ENCODE measurements around the gene CSH2.
A peak's percentile ranks its signal among the peaks of the same experiment; 100 is the strongest.
"Not testable (repeated sequence)": the region's sequence is repeated elsewhere in the genome, so short reads cannot be mapped to it uniquely, and the experiment has no call there.

Gene CSH2

DNA sequence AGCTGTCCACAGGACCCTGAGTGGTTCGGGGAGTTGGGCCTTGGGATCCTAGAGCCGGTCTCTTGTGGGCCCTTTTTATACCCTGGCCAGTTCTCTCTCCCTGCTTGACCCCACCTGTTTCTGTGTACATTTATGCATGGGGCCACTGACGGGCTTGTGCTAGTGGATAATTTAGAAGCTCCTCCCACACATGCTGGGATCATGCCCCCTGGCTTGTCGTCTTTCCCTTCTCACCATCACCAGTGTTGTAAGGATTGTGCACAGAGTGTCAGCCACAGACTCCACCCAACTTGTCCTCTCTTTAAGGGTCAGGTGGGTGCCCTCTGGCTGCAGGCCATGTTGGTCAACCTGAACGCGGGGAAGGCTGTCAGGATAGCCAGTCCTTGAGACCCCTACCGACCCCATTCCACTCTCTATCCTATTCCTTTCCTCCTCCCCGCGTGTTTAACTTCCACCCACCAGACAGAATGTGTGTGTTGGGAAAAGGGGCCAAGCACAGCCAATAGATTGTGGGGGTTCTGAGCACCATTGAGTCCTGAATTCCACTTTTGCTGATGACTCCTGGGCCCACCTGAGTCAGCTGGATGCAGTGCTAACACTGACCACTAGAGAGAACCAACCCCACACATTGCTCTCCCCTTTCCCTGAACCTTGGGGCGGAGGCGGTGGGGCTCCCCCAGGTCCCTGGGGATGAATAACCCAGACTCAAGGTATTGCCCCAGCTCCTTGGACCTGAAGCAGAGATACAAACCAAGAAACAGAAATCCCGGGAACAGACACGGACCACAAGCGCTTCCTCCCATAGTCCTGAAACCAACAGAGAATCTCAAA is 23.3 kb upstream of the CSH2 start, which contains the start of gene CSH1:
TSS of gene CSH1 (minus strand) at position 51 of the 831 bp plus-strand sequence. CDS start 63 bp downstream, outside the sequence.
- DNase-seq (ENCODE audit: low read depth) = not testable (repeated sequence)

DNA sequence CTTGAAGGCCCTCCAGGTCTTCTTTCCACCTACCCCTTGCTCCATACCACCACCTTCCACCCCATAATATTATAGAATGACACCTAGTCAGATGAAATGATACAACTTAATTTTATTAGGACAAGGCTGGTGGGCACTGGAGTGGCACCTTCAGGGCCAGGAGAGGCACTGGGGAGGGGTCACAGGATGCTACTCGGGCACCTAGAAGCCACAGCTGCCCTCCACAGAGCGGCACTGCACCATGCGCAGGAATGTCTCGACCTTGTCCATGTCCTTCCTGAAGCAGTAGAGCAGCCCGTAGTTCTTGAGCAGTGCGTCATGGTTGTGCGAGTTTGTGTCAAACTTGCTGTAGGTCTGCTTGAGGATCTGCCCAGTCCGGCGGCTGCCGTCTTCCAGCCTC is 21.3 kb upstream of the CSH2 start:
- not testable (repeated sequence) for DNase-seq (ENCODE audit: low read depth)

DNA sequence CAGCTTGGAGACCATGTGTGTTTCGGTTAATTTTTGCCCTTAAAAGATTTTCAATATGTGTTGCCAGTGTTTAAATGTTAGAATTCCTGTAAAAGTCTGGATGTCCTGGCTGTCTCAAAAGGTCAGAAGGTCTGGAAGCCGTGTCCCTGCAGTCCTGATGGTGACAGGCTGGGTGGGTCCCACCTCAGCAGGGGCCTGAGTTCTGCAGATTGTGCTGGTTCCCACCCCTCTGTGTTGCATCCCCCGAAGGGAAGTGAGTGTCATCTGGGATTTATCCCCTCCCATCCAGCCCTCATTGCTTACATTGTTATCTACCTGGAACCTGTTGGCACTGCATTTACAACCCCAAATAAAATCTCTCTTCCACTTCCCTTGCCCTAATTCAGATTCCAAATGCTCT is 20.5 kb upstream of the CSH2 start:
- DNase-seq (ENCODE audit: low read depth) = not testable (repeated sequence)

DNA sequence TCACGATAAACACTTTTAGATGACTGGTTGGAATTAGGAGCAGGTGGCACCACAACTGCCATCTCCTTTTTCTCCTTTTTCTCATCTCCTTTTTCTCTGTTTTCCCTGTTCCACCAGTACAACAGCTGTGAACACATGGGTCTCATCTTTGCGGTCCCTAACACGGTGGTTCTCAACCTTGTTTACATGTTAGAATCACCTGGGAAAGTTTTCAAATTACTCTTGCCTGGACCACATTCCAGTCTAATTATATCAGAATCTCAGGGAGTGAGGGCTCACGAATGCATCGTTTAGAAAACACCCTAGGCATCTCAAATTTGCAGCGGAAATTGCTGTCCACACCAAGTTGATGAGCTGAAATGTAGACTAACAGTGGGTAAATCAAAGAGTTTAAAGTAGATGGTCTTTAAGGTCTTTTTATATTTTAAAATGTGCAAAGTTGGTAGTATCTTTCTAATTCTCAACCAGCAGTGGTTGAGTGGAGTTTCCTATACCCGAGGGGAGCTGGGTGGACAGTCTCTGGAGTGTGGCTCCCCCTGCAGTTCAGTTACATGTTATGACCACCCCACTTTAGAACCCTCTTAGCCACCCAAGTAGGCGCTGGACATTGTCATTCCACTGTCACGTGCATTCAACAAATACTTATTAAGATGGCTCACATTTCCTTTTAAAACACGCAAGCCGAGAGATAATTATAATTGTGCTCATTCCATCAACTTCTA is 19.0 kb upstream of the CSH2 start:
- not testable (repeated sequence) for DNase-seq (ENCODE audit: low read depth)

DNA sequence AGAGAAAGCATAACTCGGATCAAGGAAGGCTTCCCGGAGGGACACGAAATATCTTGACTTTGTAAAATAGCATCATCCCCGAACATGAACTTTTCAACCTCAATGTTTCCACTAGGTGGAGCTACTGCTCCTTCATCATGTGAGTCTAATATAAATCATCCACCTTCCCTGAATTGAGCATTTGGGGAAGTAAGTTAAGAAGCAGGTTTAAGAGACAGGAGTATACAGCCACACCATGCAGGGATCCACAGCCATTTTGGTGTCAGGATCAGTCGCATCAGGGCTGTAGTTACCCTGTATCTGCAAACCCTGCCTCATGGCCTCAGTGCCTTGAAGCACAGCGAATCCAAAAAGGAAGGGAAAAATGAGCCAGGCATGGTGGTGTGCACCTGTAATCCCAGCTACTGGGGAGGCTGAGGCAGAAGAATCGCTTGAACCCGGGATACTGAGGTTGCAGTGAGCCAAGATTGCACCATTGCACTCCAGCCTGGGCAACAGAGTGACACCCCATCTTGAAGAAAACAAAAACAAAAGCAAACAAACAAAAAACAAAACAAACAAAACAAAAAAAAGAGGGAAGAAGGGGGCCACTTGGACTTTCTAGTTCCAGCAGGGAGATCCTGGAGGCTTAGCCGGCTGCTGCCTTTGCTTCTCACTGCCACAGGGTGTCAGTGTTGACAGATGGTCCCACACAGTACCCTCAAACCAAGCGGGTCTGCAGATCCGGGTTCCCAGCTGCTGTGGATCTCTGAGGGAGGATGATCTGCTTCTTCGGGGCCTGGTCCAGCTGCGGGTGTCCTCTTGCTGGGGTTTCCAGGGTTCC is 15.8 kb upstream of the CSH2 start:
- not testable (repeated sequence) for DNase-seq (ENCODE audit: low read depth)

DNA sequence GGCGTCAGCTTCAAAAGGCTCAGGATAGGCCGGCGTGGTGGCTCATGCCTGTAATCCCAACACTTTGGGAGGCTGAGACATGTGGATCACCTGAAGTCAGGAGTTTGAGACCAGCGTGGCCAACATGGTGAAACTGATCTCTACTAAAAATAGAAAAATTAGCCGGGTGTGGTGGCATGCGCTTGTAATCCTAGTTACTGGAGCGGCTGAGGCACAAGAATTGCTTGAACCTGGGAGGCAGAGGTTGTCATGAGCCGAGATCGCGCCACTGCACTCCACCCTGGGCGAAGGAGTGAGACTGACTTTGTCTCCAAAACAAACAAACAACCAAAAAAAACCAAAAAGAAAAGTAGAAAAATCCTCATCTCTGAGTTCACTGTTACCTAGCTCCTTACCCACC is 11.6 kb upstream of the CSH2 start:
- DNase-seq (ENCODE audit: low read depth) = not testable (repeated sequence)

DNA sequence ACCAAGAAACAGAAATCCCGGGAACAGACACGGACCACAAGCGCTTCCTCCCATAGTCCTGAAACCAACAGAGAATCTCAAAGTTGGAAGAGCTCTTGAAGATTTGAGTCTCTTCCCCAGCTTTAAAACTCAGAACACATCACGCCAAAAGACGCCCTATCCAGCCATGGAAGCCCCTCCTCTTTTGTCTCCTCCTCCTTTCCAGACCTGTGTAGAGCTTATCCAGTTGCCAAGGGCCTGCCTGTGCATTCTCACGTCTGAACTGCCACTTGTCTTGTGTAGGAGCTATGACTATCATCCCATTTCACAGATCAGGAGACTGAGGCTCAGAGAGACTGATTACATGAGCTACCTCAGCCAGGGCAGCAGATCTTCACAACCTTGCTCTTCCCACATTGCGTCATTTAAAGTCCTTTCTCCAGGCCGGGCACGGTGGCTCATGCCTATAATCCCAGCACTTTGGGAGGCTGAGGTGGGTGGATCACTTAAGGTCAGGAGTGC is 9.2 kb upstream of the CSH2 start:
- DNase-seq (ENCODE audit: low read depth) = not testable (repeated sequence)

DNA sequence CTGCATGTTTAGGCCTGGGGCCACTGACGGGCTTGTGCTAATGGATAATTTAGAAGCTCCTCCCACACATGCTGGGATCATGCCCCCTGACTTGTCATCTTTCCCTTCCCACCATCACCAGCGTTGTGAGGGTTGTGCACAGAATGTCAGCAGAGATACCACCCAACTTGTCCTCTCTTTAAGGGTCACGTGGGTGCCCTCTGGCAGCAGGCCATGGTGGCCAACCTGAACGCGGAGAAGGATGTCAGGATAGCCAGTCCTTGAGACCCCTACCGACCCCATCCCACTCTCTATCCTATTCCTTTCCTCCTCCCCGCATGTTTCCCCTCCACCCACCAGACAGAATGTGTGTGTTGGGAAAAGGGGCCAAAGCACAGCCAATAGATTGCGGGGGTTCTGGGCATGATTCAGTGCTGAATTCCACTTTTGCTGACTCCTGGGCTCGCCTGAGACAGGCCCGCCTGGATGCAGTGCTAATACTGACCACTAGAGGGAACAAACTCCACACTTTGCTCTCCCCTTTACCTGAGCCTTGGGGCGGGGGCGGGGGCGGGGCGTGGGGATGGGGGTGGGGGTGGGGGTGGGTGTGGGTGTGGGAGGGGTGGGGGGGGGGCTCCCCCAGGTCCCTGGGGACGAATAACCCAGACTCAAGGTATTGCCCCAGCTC is 8.6 kb upstream of the CSH2 start, which contains the start of gene GH2:
TSS of gene GH2 (minus strand) at position 10 of the 667 bp plus-strand sequence. CDS start 143 bp downstream, outside the sequence.
- DNase-seq (ENCODE audit: low read depth) = peak; percentile 37

DNA sequence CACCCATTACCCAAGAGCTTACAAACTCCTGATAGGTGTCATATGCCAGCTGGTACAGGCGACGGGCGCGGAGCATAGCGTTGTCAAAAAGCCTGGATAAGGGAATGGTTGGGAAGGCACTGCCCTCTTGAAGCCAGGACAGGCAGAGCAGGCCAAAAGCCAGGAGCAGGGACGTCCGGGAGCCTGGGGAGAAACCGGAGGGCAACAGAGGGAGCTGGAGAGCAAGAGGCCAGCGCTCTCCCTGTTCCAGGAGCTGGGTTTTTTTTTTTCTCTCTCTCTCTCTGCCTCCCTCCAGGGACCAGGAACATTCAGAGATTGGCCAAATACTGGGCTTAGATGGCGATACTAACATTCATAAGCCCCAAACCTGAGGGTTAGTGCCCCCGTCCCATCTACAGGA is 7.9 kb upstream of the CSH2 start:
- DNase-seq (ENCODE audit: low read depth) = not testable (repeated sequence)

DNA sequence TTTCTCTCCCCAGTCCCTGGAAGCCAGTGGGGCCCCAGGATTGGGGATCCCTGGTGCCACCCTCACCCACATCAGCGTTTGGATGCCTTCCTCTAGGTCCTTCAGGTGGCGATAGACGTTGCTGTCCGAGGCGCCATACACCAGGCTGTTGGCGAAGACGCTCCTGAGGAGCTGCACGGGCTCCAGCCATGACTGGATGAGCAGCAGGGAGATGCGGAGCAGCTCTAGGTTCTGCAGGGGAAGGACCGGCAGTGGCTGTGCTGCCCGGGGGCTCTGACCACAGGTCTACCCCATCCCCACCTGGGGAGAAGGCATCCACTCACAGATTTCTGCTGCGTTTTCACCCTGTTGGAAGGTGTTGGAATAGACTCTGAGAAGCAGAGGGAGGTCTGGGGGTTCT is 7.2 kb upstream of the CSH2 start:
- DNase-seq (ENCODE audit: low read depth) = no peak

DNA sequence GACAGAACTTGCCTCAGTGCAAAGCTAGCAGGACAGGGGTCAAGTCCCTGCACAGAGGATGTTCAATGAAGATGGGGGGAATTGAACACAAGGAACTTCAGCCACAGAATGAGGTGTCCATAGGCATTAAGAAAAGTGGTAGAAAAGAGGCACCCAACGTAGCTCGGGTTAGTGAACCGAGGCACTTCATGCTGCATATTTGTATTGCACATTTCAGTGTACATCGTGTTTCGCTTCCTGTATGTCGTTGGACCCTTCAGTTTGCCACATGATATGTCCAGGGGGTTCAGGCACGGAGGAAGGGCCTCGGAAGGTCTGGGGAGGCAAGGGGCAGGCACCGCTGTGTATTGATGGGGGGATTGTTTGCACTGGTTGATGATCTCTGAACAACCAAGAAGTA is 4.9 kb upstream of the CSH2 start:
- not testable (repeated sequence) for DNase-seq (ENCODE audit: low read depth)

DNA sequence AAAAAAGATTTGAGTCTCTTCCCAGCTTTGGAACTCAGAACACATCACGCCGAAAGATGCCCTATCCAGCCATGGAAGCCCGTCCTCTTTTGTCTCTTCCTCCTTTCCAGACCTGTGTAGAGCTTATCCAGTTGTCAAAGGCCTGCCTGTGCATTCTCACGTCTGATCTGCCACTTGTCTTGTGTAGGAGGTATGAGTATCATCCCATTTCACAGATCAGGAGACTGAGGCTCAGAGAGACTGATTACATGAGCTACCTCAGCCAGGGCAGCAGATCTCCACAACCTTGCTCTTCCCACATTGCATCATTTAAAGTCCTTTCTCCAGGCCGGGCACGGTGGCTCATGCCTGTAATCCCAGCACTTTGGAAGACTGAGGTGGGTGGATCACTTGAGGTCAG is 1.2 kb upstream of the CSH2 start:
- DNase-seq (ENCODE audit: low read depth) = not testable (repeated sequence)

DNA sequence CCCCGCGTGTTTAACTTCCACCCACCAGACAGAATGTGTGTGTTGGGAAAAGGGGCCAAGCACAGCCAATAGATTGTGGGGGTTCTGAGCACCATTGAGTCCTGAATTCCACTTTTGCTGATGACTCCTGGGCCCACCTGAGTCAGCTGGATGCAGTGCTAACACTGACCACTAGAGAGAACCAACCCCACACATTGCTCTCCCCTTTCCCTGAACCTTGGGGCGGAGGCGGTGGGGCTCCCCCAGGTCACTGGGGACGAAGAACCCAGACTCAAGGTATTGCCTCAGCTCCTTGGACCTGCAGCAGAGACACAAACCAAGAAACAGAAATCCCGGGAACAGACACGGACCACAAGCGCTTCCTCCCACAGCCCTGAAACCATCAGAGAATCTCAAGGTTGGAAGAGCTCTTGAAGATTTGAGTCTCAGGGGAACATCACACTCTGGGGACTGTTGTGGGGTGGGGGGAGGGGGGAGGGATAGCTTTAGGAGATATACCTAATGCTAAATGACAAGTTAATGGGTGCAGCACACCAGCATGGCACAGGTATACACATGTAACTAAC is 667 bp upstream of the CSH2 start:
- DNase-seq (ENCODE audit: low read depth) = not testable (repeated sequence)

DNA sequence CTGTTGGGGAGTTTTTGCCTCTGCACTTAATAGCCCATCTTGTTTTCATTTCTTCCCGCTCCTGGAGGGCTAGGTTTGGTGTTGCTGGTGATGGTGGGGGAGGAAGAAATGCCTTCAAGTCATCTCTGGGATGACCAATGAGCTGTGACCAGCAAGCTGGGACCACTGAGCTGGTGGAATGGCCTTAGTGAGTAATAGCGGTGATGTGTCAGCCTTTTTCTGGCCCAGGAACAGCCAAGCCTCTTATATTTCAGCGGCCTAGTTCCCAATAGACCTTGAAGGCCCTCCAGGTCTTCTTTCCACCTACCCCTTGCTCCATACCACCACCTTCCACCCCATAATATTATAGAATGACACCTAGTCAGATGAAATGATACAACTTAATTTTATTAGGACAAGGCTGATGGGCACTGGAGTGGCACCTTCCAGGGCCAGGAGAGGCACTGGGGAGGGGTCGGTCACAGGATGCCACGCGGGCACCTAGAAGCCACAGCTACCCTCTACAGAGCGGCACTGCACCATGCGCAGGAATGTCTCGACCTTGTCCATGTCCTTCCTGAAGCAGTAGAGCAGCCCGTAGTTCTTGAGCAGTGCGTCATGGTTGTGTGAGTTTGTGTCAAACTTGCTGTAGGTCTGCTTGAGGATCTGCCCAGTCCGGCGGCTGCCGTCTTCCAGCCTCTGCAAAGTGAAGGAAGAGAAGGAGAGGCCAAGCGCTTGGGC is 1.7 kb downstream of the CSH2 start:
- DNase-seq (ENCODE audit: low read depth) = not testable (repeated sequence)

DNA sequence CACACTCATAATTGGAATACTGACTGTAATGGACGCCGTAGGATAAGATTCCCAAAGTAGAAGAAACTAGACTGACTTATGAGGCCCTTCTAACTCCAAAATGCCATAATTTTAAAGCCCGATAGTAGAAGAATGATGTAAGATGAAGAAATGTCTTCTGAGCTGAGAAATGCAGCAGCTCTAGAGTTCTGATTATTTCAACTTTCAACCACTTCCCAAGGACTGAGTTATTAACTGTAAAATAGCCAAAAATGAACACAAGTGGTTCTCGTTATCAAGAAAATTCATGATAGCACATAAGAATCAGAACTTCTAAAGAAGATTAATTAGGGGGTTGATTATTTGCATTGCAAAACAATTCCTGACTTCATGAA is 3.2 kb downstream of the CSH2 start:
- DNase-seq (ENCODE audit: low read depth) = not testable (repeated sequence)

DNA sequence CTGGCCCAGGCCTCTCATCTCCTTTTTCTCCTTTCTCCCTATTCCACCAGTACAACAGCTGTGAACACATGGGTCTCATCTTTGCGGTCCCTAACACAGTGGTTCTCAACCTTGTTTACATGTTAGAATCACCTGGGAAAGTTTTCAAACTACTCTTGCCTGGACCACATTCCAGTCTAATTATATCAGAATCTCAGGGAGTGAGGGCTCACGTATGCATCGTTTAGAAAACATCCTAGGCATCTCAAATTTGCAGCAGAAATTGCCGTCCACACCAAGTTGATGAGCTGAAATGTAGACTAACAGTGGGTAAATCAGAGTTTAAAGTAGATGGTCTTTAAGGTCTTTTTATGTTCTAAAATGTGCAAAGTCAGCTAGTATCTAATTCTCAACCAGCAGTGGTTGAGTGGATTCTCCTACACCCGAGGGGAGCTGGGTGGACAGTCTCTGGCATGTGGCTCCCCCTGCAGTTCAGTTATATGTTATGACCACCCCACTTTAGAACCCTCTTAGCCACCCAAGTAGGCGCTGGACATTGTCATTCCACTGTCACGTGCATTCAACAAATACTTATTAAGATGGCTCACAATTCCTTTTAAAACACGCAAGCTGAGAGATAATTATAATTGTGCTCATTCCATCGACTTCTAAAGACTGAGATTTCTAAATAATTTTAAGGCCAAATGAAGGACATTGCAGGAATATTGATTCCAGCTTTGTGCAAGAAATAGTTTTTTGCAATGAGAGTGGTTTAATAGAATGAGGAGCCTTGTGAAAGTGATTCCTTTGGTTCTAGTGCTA is 3.8 kb downstream of the CSH2 start:
- DNase-seq (ENCODE audit: low read depth) = not testable (repeated sequence)

DNA sequence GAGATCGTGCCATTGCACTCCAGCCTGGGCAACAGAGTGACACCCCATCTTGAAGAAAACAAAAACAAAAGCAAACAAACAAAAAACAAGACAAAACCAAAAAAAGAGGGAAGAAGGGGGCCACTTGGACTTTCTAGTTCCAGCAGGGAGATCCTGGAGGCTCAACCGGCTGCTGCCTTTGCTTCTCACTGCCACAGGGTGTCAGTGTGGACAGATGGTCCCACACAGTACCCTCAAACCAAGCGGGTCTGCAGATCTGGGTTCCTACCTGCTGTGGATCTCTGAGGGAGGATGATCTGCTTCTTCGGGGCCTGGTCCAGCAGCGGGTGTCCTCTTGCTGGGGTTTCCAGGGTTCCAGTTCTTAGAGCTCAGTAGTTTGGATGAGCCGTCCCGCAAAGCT is 6.9 kb downstream of the CSH2 start:
- not testable (repeated sequence) for DNase-seq (ENCODE audit: low read depth)

DNA sequence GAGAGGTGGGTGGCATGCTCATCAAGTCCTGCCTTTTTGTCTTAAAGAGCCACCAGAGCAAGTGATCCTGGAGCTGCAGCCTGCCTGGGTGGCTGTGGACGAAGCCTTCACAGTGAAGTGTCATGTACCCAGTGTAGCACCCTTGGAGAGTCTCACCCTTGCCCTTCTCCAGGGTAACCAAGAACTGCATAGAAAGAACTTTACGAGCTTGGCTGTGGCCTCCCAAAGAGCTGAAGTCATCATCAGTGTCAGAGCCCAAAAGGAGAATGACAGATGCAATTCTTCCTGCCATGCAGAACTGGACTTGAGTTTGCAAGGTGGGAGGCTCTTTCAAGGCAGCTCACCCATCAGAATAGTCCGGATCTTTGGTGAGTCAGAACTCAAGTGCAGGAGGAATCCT is 14.2 kb downstream of the CSH2 start:
- no peak for DNase-seq (ENCODE audit: low read depth)

DNA sequence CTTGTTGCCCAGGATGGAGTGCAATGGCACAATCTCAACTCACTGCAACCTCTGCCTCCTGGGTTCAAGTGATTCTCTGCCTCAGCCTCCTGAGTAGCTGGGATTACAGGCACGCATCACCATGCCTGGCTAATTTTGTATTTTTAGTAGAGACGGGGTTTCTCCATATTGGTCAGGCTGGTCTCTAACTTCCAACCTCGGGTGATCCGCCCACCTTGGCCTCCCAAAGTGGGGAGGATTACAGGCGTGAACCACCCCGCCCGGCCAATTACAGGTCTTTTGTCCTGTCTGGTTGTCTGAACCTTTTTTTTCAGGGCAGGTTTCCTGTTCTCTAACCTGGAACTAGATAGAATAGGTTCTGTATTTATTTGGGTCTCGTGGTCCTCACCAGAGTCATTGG is 17.1 kb downstream of the CSH2 start:
- DNase-seq (ENCODE audit: low read depth) = not testable (repeated sequence)

DNA sequence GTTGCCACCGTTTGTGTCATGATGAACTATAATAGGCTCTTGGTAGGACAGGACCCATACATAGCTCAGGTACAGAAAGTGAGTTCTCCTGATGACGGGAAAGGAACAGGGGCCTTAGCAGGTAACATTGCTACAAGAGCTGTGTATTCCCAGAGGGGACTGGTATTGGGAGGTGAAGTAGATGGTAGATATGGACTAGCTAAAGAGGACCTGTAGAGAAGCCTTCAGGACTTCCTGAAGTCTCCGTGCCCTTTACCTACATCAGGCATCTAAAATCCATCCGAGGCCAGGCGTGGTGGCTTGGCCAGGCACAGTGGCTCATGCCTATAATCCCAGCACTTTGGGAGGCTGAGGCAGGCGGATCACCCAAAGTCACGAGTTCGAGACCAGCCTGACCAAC is 18.3 kb downstream of the CSH2 start:
- DNase-seq (ENCODE audit: low read depth) = no peak
